H1 (cell line): Measurements from ENCODE around the gene NDEL1. TPM values are rescaled to one million over a fixed set of nuclear protein-coding genes. Genes with fewer than 3 reads are reported as not detected.

Experiments used
- CTCF ChIA-PET: fragments of 300-600 bp; sonication (Branson Sonifier 250); formaldehyde crosslinking; loops from one replicate; lab custom pipeline; 2021; ENCODE audit not compliant: partially characterized antibody; lab: Charles Lee
- POLR2A ChIA-PET: fragments of 300-600 bp; sonication (Branson Sonifier 250); formaldehyde crosslinking; loops from one replicate; lab custom pipeline; 2021; ENCODE audit warnings: inconsistent platforms; ENCODE audit not compliant: partially characterized antibody; lab: Charles Lee
- DNase-seq, 2 experiments: peaks; one replicate each; pipeline versions ENCODE4 v3.0.0 to v3.0.0-alpha.2; 2010 to 2022; ENCODE audit warnings: low spot score in 2 of 2, low read depth in 1 of 2, mixed read lengths in 1 of 2
- FAIRE-seq: peaks from 2 replicates; lab custom pipeline; 2011; peaks lifted over from hg19 to GRCh38; lab: Jason Lieb, UNC
- H2AFZ ChIP-seq: 2 replicates; pipeline ENCODE4 v1.8.1; 2012; ENCODE audit warnings: low read length, inconsistent platforms
- H2AK5ac ChIP-seq: 2 replicates; pipeline ENCODE4 v1.6.1; 2013; ENCODE audit warnings: low read depth, low read length
- H2BK120ac ChIP-seq: replicated peaks from 2 replicates; pipeline ENCODE3; 2013; ENCODE audit warnings: low read depth, low read length, inconsistent platforms
- H2BK12ac ChIP-seq: 2 replicates; pipeline ENCODE4 v1.6.1; 2013; ENCODE audit warnings: low read depth, low read length
- H2BK15ac ChIP-seq: 2 replicates; pipeline ENCODE4 v1.6.1; 2013; ENCODE audit warnings: low read length
- H2BK20ac ChIP-seq: 2 replicates; pipeline ENCODE4 v1.6.1; 2013; ENCODE audit warnings: low read length
- H2BK5ac ChIP-seq: 2 replicates; pipeline ENCODE4 v1.6.1; 2013; ENCODE audit warnings: low read depth, low read length
- H3K14ac ChIP-seq: 2 replicates; pipeline ENCODE4 v1.6.1; 2013; ENCODE audit warnings: inconsistent platforms; ENCODE audit not compliant: insufficient read length
- H3K18ac ChIP-seq: 2 replicates; pipeline ENCODE4 v1.6.1; 2013; ENCODE audit warnings: low read length; ENCODE audit errors: extremely low read depth
- H3K23ac ChIP-seq: 2 replicates; pipeline ENCODE4 v1.6.1; 2013; ENCODE audit warnings: inconsistent platforms; ENCODE audit not compliant: insufficient read length
- H3K23me2 ChIP-seq: 2 replicates; pipeline ENCODE4 v1.6.1; 2013; ENCODE audit warnings: low read depth, low read length
- H3K27ac ChIP-seq: 2 replicates; pipeline ENCODE4 v1.6.1; 2011; ENCODE audit warnings: low read depth, low read length, inconsistent platforms
- H3K27me3 ChIP-seq, 4 experiments: replicated peaks in 1 of 4; 1 replicate in 1 of 4; 2 replicates in 3 of 4; pipeline versions ENCODE4 v1.6.1 to v1.8.1; 2011 to 2013; ENCODE audit warnings: low read length in 3 of 4, mild to moderate bottlenecking in 3 of 4, inconsistent platforms in 2 of 4, mixed read lengths in 2 of 4, moderate library complexity in 1 of 4; ENCODE audit not compliant: control insufficient read depth in 3 of 4, insufficient read depth in 3 of 4; ENCODE audit errors: extremely low read depth in 1 of 4
- H3K36me3 ChIP-seq, 4 experiments: 2 replicates each; pipeline versions ENCODE4 v1.6.1 to v1.8.1; 2011 to 2013; ENCODE audit warnings: mild to moderate bottlenecking in 4 of 4, low read length in 3 of 4, moderate library complexity in 2 of 4, control low read depth in 1 of 4, inconsistent platforms in 1 of 4; ENCODE audit not compliant: insufficient read depth in 4 of 4, control insufficient read depth in 2 of 4
- H3K4ac ChIP-seq: replicated peaks from 2 replicates; pipeline ENCODE3; 2013; ENCODE audit warnings: low read length, low read depth, mixed read lengths, inconsistent platforms; ENCODE audit not compliant: insufficient read length
- H3K4me1 ChIP-seq, 4 experiments: replicated peaks in 1 of 4; 1 replicate in 1 of 4; 2 replicates in 3 of 4; pipeline versions ENCODE4 v1.6.1 to v1.8.1; 2011 to 2013; ENCODE audit warnings: low read length in 3 of 4, inconsistent platforms in 2 of 4, mixed read lengths in 1 of 4; ENCODE audit not compliant: insufficient read depth in 4 of 4, control insufficient read depth in 3 of 4
- H3K4me2 ChIP-seq, 2 experiments: 2 replicates each; pipeline versions ENCODE4 v1.6.1 to v1.8.1; 2011 to 2013; ENCODE audit warnings: low read depth in 2 of 2, low read length in 2 of 2, control low read depth in 1 of 2, inconsistent platforms in 1 of 2, mild to moderate bottlenecking in 1 of 2; ENCODE audit not compliant: insufficient read depth in 1 of 2
- H3K4me3 ChIP-seq, 4 experiments: fragments of 200-600, 300-600 bp in 1 of 4; sonication (generic), shearing (Covaris generic), sonication (Bioruptor Twin) in 1 of 4; 2 replicates each; pipeline versions ENCODE4 v1.5.1 to v1.8.1; 2011 to 2016; ENCODE audit warnings: low read length in 4 of 4, low read depth in 3 of 4, control low read depth in 2 of 4, inconsistent platforms in 2 of 4, mild to moderate bottlenecking in 2 of 4, mixed read lengths in 1 of 4, moderate library complexity in 1 of 4; ENCODE audit not compliant: insufficient read depth in 2 of 4; ENCODE audit errors: extremely low read depth in 1 of 4
- H3K56ac ChIP-seq: replicated peaks from 2 replicates; pipeline ENCODE3; 2013; ENCODE audit warnings: low read depth, mild to moderate bottlenecking, mixed read lengths, low read length, inconsistent platforms; ENCODE audit not compliant: insufficient read length
- H3K79me1 ChIP-seq: 2 replicates; pipeline ENCODE4 v1.6.1; 2013; ENCODE audit warnings: low read depth, low read length, control low read depth
- H3K79me2 ChIP-seq, 2 experiments: 2 replicates each; pipeline versions ENCODE4 v1.6.1 to v1.8.1; 2012 to 2013; ENCODE audit warnings: low read length in 2 of 2, mild to moderate bottlenecking in 2 of 2, inconsistent platforms in 1 of 2; ENCODE audit not compliant: insufficient read depth in 2 of 2, control insufficient read depth in 1 of 2
- H3K9ac ChIP-seq, 4 experiments: replicated peaks in 1 of 4; 1 replicate in 1 of 4; 2 replicates in 3 of 4; pipeline versions ENCODE4 v1.6.1 to v1.8.1; 2011 to 2013; ENCODE audit warnings: low read depth in 3 of 4, low read length in 3 of 4, control low read depth in 2 of 4, mild to moderate bottlenecking in 2 of 4, moderate library complexity in 2 of 4, inconsistent platforms in 1 of 4; ENCODE audit errors: extremely low read depth in 1 of 4
- H3K9me3 ChIP-seq, 2 experiments: 2 replicates each; pipeline versions ENCODE4 v1.6.1 to v1.8.1; 2012 to 2013; ENCODE audit warnings: mild to moderate bottlenecking in 2 of 2, moderate library complexity in 2 of 2, control low read depth in 1 of 2, inconsistent platforms in 1 of 2, low read depth in 1 of 2, low read length in 1 of 2, mixed read lengths in 1 of 2; ENCODE audit not compliant: insufficient read depth in 2 of 2
- H4K20me1 ChIP-seq, 2 experiments: replicated peaks in 1 of 2; 2 replicates each; pipeline versions ENCODE3 to v1.8.1; 2011 to 2013; ENCODE audit warnings: inconsistent platforms in 2 of 2, low read length in 2 of 2, mild to moderate bottlenecking in 1 of 2; ENCODE audit not compliant: insufficient read depth in 2 of 2, control insufficient read depth in 1 of 2
- H4K5ac ChIP-seq: 2 replicates; pipeline ENCODE4 v1.6.1; 2013; ENCODE audit warnings: low read length, low read depth, mixed read lengths, inconsistent platforms; ENCODE audit not compliant: insufficient read length
- H4K8ac ChIP-seq: 2 replicates; pipeline ENCODE4 v1.8.0; 2013; ENCODE audit warnings: mild to moderate bottlenecking, moderate library complexity, low read length, inconsistent platforms; ENCODE audit not compliant: insufficient read depth; ENCODE audit errors: extremely low read depth
- H4K91ac ChIP-seq: replicated peaks from 2 replicates; pipeline ENCODE3; 2013; ENCODE audit warnings: low read length, mixed read lengths, inconsistent platforms; ENCODE audit not compliant: insufficient read length
- EZH2 ChIP-seq: fragments of 200-600 bp; sonication (generic); IDR thresholded peaks from 2 replicates; pipeline ENCODE4 v1.7.1; 2012; ENCODE audit warnings: low read depth, mild to moderate bottlenecking, moderate library complexity, low read length, inconsistent platforms; ENCODE audit not compliant: severe bottlenecking
- MAFK ChIP-seq: IDR thresholded peaks from 2 replicates; pipeline ENCODE4 v1.6.1; 2012; ENCODE audit warnings: low read depth, mild to moderate bottlenecking, improper control_type of control experiment, low read length
- NANOG ChIP-seq: IDR thresholded peaks from 2 replicates; pipeline ENCODE4 v1.6.1; 2011; ENCODE audit warnings: low read length, low read depth, mild to moderate bottlenecking, inconsistent platforms; ENCODE audit not compliant: insufficient read depth, poor library complexity, severe bottlenecking
- POU5F1 ChIP-seq: IDR thresholded peaks from 2 replicates; pipeline ENCODE4 v1.6.1; 2011; ENCODE audit warnings: low read depth, mild to moderate bottlenecking, low read length, moderate library complexity
- RXRA ChIP-seq: IDR thresholded peaks from 2 replicates; pipeline ENCODE4 v1.6.1; 2011; ENCODE audit warnings: low read depth, mild to moderate bottlenecking, low read length, moderate library complexity; ENCODE audit not compliant: insufficient read depth
- SAP30 ChIP-seq: fragments of 300-600 bp; sonication (generic); IDR thresholded peaks from 2 replicates; pipeline ENCODE4 v1.7.1; 2012; ENCODE audit warnings: low read length, moderate library complexity, mild to moderate bottlenecking, inconsistent platforms; ENCODE audit not compliant: insufficient read depth, insufficient replicate concordance
- SP2 ChIP-seq: IDR thresholded peaks from 2 replicates; pipeline ENCODE4 v1.6.1; 2012; ENCODE audit warnings: mild to moderate bottlenecking, low read length, inconsistent platforms
- SRF ChIP-seq: IDR thresholded peaks from 2 replicates; pipeline ENCODE4 v1.6.1; 2011; ENCODE audit warnings: mild to moderate bottlenecking, low read depth, low read length, moderate library complexity
- TCF12 ChIP-seq: IDR thresholded peaks from 2 replicates; pipeline ENCODE4 v1.6.1; 2011; ENCODE audit warnings: low read depth, mild to moderate bottlenecking, low read length
- WGBS, 2 experiments: shearing (Covaris generic) in 1 of 2; methylation state at CpG; one replicate each; pipeline versions ENCODE4 v1.1.6 to v1.1.7; 2013 to 2015; ENCODE audit warnings: low lambda C conversion rate in 2 of 2, mixed read lengths in 2 of 2, inconsistent platforms in 1 of 2, low coverage in 1 of 2, missing lambda C conversion rate in 1 of 2; ENCODE audit not compliant: insufficient replicate concordance in 2 of 2, insufficient coverage in 1 of 2, insufficient read length in 1 of 2; ENCODE audit errors: extremely low coverage in 1 of 2, missing lambda C conversion rate in 1 of 2; 5-methylcytosine and 5-hydroxymethylcytosine counted together
- polyA plus RNA-seq, 7 experiments: library from polyadenylated mRNA; depleted of rRNA in 3 of 7; stranded (reverse) in 5 of 7; unstranded in 2 of 7; fragments of >200 nt in 5 of 7; fragments of 200-250 nt in 2 of 7; gene quantifications; 1 replicate in 5 of 7; 2 replicates in 1 of 7; 4 replicates in 1 of 7; pipeline versions ENCODE4 v1.2.1 to v1.2.3, GENCODE V29; 2011 to 2013; ENCODE audit warnings: missing spikeins in 2 of 7, mixed read lengths in 2 of 7
- total RNA-seq: library from RNA; stranded (reverse); fragmentation: NEBNext Ultra II Directional; extraction: Animal tissue kit (Norgen Biotek cat#: 25700); gene quantifications from 2 replicates; pipeline ENCODE4 v1.2.1, GENCODE V29; 2021
- TF ChIP-seq, protein P1 (sequence below): IDR thresholded peaks from 2 replicates; pipeline ENCODE4 v1.6.1; 2012; ENCODE audit warnings: inconsistent platforms

Gene NDEL1
- total and polyA plus RNA-seq, 2 of the 8 experiments (the other 6 are each of a cell fraction or from before 2014, with no cell fraction given), result 31.1 to 32.9 TPM

DNA sequence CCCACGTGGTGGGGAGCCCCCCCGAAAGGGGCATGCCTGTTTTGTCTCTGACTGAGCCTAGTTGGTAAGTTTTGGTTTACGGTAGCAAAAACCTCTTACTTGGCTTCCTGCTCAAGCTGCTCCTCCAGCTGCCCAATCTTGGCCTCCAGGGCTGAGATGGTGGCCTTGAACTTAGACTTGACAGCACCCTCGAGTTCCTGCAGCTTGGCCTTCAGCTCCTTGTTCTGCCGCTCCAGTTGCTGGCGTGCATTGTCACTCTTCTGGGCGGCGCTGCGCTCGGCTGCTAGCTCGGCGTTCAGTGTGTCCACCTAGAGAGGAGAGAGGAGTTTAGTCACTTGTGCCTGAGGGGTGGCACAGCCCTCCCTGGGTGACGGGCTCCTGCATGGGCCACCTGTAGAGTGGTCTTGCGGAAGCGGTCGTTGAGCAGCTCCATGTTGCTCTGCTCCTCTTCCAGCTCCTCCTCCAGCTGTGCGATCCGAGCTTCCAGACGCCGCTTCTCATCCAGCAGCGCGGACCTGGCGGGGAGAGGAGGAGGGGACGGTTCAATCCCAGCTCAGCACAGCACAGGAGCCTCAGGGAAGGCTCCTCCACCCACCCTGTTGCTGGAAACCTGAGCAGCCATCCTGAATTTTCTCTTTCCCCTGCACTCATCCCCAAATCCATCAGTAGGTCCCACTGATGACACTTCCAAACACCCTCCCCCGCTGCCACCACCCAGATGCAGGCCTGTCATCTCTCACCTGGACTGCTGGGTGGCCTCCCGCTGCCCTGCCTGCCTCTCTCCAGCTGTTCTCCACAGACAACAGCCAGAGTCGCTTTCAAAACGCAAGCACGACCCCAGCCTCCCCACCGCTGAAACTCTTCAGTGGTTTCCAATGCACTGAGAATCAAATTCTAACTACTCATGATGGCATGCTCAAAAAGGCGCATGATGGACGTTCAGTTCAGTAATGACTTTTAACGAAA is 44.6 kb downstream of the NDEL1 start:
- Histone ChIP-seq H2BK12ac (no peak overlapping the region), H3K4me1 (no peaks in the 10 kb centered on the region), H3K23me2 (no peaks in the 10 kb centered on the region), H4K5ac (no peak overlapping the region), H3K4ac (no peak overlapping the region), H2BK20ac (no peak overlapping the region), H3K36me3 (peaks cover 61 to 96% (median 81%) of the 10 kb centered on the region in 4 experiments), H3K18ac (no peak overlapping the region), H3K56ac (no peak overlapping the region), H4K8ac (no peak overlapping the region), H2AK5ac (no peak overlapping the region), H2BK120ac (no peak overlapping the region), H3K79me2 (no peaks in the 10 kb centered on the region), H2AFZ (no peak overlapping the region), H4K91ac (no peak overlapping the region), H3K27me3 (no peaks in the 10 kb centered on the region), H2BK15ac (no peak overlapping the region), H3K9me3 (no peaks in the 10 kb centered on the region), H3K9ac (no peak overlapping the region), H3K4me3 (no peak overlapping the region), H2BK5ac (no peak overlapping the region), H4K20me1 (peaks cover 3 to 9% of the 10 kb centered on the region in 2 experiments), H3K27ac (no peak overlapping the region), H3K23ac (no peak overlapping the region), H3K4me2 (no peak overlapping the region), H3K14ac (no peak overlapping the region), H3K79me1 (no peaks in the 10 kb centered on the region; the same call in 1 of the 2 replicates)
- WGBS, 2 experiments, result 94% methylated on average over 32 of the region's 33 CpGs; no CpG with 5 or more reads in 1 of the 2 experiments
- no peak for FAIRE-seq
- ChIA-PET CTCF (interaction anchor here (0.6 to 1.8 kb wide), 3 partner anchors 21 to 232 kb away, joined by 3 to 4 read pairs (median 4); partner anchors contain the start of gene CTC1), POLR2A (interaction anchor here (0.6 to 1.2 kb wide), 2 partner anchors 21 to 85 kb away, joined by 3 read pairs; no protein-coding TSS in a partner anchor)
- no peak for DNase-seq
- TF ChIP-seq SRF (no peak), SP2 (no peak), SAP30 (no peak), RXRA (no peak), EZH2 (no peak), NANOG (no peak), TCF12 (no peak), MAFK (no peak), POU5F1 (no peak)
- TF ChIP-seq, protein P1, sequence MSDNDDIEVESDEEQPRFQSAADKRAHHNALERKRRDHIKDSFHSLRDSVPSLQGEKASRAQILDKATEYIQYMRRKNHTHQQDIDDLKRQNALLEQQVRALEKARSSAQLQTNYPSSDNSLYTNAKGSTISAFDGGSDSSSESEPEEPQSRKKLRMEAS, result no peak
